Measurements from ENCODE around the gene MON1B. TPM values are rescaled to one million over a fixed set of nuclear protein-coding genes. Genes with fewer than 3 reads are reported as not detected.
"Not testable (repeated sequence)": the region's sequence is repeated elsewhere in the genome, so short reads cannot be mapped to it uniquely, and the experiment has no call there.

The MON1B gene
- total RNA-seq, 1 donor, result 10.4 TPM

DNA sequence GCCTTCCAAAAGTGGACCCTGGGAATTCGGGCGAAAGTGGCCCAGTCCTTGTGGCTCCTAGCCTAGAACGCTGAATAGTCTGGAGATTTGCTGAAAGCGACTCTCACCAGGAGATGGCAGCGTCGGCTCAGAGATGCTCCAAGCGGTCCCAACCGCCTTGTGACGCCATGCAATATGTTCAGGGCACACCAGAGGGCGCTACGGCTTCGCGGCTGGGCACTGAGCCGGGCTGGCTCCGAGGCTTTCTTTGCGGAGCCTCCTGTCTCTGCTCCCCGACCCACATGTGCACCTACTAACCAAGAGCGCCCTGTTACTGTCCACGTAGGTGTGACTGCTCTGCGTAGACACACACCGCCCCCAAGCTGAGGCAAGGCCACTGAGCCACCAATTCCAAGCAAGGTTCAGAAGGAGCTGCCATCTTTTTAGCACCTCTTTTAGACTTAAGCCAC lies 45.1 kb downstream of the MON1B start:
- peak; percentile 79 for DNase-seq (ENCODE audit: low read depth)
- peak overlapping the region; percentile 1 for H3K4me3 ChIP-seq (ENCODE audit: low read depth, low read length)
- TF ChIP-seq, protein P1, sequence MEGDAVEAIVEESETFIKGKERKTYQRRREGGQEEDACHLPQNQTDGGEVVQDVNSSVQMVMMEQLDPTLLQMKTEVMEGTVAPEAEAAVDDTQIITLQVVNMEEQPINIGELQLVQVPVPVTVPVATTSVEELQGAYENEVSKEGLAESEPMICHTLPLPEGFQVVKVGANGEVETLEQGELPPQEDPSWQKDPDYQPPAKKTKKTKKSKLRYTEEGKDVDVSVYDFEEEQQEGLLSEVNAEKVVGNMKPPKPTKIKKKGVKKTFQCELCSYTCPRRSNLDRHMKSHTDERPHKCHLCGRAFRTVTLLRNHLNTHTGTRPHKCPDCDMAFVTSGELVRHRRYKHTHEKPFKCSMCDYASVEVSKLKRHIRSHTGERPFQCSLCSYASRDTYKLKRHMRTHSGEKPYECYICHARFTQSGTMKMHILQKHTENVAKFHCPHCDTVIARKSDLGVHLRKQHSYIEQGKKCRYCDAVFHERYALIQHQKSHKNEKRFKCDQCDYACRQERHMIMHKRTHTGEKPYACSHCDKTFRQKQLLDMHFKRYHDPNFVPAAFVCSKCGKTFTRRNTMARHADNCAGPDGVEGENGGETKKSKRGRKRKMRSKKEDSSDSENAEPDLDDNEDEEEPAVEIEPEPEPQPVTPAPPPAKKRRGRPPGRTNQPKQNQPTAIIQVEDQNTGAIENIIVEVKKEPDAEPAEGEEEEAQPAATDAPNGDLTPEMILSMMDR (IDR thresholded peaks at IDR 0.05; ENCODE audit: insufficient read depth, low read depth, low read length), result peak; percentile 100

DNA sequence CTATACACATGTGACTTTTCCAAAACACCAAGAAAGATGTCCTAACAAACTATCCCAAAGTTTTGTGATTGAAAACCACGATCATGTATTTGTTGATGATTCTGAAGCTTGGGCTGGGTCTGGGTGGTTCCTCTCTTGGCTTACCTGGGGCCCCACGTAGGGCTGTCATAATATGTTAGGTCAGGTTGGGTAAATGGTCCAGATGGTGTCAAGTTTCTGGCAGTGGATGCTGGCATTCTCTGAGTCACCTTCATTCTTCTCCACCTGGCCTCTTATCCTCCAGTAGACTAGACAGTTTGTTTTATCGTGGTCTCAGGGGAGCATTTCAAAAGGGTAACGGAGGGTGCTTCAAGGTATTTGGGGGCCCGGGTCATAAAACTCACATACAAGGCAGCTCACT lies 47.6 kb downstream of the MON1B start:
- TF ChIP-seq, protein P1 (IDR thresholded peaks at IDR 0.05; ENCODE audit: insufficient read depth, low read depth, low read length), result no peak
- H3K4me3 ChIP-seq (ENCODE audit: low read depth, low read length), result no peak overlapping the region
- DNase-seq (ENCODE audit: low read depth), result no peak

DNA sequence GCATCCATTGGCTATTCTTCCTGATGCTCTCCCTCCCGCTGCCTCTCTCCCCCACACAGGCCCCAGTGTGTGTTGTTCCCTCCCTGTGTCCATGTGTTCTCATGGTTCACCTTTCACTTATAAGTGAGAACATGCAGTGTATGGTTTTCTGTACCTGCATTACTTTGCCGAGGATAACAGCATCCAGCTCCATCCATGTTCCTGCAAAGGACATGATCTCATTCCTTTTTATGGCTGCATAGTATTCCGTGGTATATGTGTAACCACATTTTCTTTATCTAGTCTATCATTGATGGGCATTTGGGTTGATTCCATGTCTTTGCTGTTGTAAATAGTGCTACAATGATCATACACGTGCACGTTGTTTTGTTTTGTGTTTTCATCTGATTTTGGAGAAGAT lies 51.5 kb downstream of the MON1B start:
- not testable (repeated sequence) for DNase-seq (ENCODE audit: low read depth); H3K4me3 ChIP-seq (ENCODE audit: low read depth, low read length)

DNA sequence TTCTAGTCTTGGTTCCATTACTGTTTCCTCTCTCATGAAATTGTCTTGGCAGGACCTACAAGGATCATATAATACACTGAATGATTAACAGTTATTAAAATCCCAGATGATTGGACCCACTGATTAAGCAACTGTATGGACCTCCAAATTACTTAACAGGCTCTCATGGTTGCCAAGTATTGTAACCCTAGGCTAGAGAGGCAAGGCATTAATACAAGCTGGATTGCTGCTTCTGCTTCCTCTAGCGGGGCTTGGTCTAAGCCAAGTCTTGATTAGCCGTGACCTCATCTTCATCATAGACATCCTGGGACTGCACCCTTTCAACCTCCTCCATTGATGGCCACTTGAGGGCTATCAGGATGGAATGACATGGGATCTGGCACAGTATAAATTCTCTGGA lies 55.2 kb downstream of the MON1B start:
- TF ChIP-seq, protein P1 (IDR thresholded peaks at IDR 0.05; ENCODE audit: insufficient read depth, low read depth, low read length), result no peak
- DNase-seq (ENCODE audit: low read depth), result no peak
- no peak overlapping the region for H3K4me3 ChIP-seq (ENCODE audit: low read depth, low read length)

DNA sequence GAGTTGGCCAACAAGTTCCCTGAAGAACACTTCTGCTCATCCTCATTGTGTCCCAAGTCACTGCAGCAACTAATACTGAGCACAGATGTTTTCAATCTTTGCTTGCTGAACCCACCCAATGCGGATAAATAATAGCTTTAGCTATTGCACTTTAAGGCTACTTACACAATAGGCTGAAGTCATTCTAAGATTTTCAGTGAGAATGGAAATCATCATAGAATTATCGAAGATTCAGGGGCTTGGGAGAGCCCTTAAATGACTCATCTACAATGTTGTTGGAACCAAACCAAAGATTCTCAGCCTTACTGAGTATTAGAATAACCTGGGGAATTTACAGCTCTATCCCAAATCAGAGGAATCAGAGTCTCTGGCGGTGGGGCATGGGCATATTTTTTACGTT lies 59.4 kb downstream of the MON1B start:
- TF ChIP-seq, protein P1 (IDR thresholded peaks at IDR 0.05; ENCODE audit: insufficient read depth, low read depth, low read length), result no peak
- no peak for DNase-seq (ENCODE audit: low read depth)
- no peak overlapping the region for H3K4me3 ChIP-seq (ENCODE audit: low read depth, low read length)

Other genes starting within 250 kb of the MON1B start
- 0.32 TPM in 1 of 2 replicates, not detected in the other for gene SYCE1L, start 8.2 kb downstream of the MON1B start, total RNA-seq
- gene ADAMTS18, start 243.8 kb downstream of the MON1B start, total RNA-seq, result not detected in 2 replicates

Data from fibroblast of villous mesenchyme (primary cell).